Measurements from ENCODE around the gene PFKFB1. TPM values are rescaled to one million over a fixed set of nuclear protein-coding genes. Genes with fewer than 3 reads are reported as not detected.

Gene PFKFB1
- total RNA-seq, 1 experiment from 2014 or later: 0.55 TPM

- H3K56ac ChIP-seq (ENCODE audit: insufficient read length, low read depth, low read length): no peak within 1 kb of the TSS
- H3K23ac ChIP-seq (ENCODE audit: insufficient read length, low read depth, low read length): no peak within 1 kb of the TSS
- no peaks in the 10 kb centered on the region for H3K79me1 ChIP-seq (ENCODE audit: insufficient read depth, low read depth, low read length, poor library complexity, severe bottlenecking)
- Mint-ChIP-seq H3K27ac (peak within 1 kb of the TSS in 1 of 3 experiments; percentile 3; a peak in 1 of 7 replicates), H3K4me1 (peaks cover 11% of the 10 kb centered on the region in 2 experiments; a peak in 3 of 4 replicates), H3K4me3 (no peak within 1 kb of the TSS), H3K27me3 (ENCODE audit: low read depth) (no peaks in the 10 kb centered on the region; the same call in 1 of the 2 replicates), H3K9me3 (peaks cover 59 to 70% of the 10 kb centered on the region in 2 experiments), H3K36me3 (ENCODE audit: insufficient read depth in 1 of 3, low read depth in 3 of 3) (no peaks in the 10 kb centered on the region; a peak in 1 of 7 replicates)
- no peak within 1 kb of the TSS for H3K4ac ChIP-seq (ENCODE audit: low read depth, low read length)
- no peaks in the 10 kb centered on the region for H3K23me2 ChIP-seq (ENCODE audit: insufficient read length, low read depth, low read length, poor library complexity, severe bottlenecking)
- no peaks in the 10 kb centered on the region for H4K20me1 ChIP-seq (ENCODE audit: control insufficient read depth, insufficient read depth, insufficient read length)
- H3K4me1 ChIP-seq (ENCODE audit: insufficient read depth, low read length): no peaks in the 10 kb centered on the region
- H3K9ac ChIP-seq (ENCODE audit: extremely low read depth, insufficient read length, low read length): no peak within 1 kb of the TSS
- no peak within 1 kb of the TSS for H3K18ac ChIP-seq (ENCODE audit: insufficient read length, low read depth, low read length)
- no peak within 1 kb of the TSS for H3T11ph ChIP-seq (ENCODE audit: low read length)
- no peak within 1 kb of the TSS for H2AK5ac ChIP-seq (ENCODE audit: insufficient read length, low read length)
- no peak for TF ChIP-seq CTCF (conservative IDR thresholded peaks at IDR 0.05)
- no peak within 1 kb of the TSS for H3K14ac ChIP-seq (ENCODE audit: insufficient read depth, low read length)
- H2BK5ac ChIP-seq (ENCODE audit: insufficient read length, low read length): no peak within 1 kb of the TSS
- no peaks in the 10 kb centered on the region for H3K79me2 ChIP-seq (ENCODE audit: insufficient read depth, low read length)
- no peak within 1 kb of the TSS for H3K27ac ChIP-seq (ENCODE audit: insufficient read length, low read depth, low read length)
- H3K4me2 ChIP-seq (ENCODE audit: insufficient read depth, insufficient read length, low read length): no peak within 1 kb of the TSS
- WGBS (ENCODE audit: extremely low coverage, insufficient read length, low lambda C conversion rate): no CpG with 5 or more reads among the region's 7 CpGs
- no peak within 1 kb of the TSS for H4K91ac ChIP-seq (ENCODE audit: insufficient read length, low read depth, low read length)
- no peak for DNase-seq
- H3K27me3 ChIP-seq (ENCODE audit: insufficient read depth, low read length): no peaks in the 10 kb centered on the region
- no peak within 1 kb of the TSS for H2BK12ac ChIP-seq (ENCODE audit: insufficient read length, low read depth, low read length)
- no peak within 1 kb of the TSS for H2AFZ ChIP-seq (ENCODE audit: low read length)
- H2BK20ac ChIP-seq (ENCODE audit: low read depth, low read length, poor library complexity, severe bottlenecking): no peak within 1 kb of the TSS
- H4K5ac ChIP-seq (ENCODE audit: insufficient read length, low read depth, low read length): no peak within 1 kb of the TSS
- no peak within 1 kb of the TSS for H2BK15ac ChIP-seq (ENCODE audit: low read depth, low read length)
- no peak within 1 kb of the TSS for H4K8ac ChIP-seq (replicated peaks; ENCODE audit: insufficient read length, low read depth, low read length)
- peaks cover 26% of the 10 kb centered on the region for H3K9me3 ChIP-seq (ENCODE audit: control insufficient read depth, low read depth, low read length)
- H2BK120ac ChIP-seq (ENCODE audit: low read depth, low read length, poor library complexity, severe bottlenecking): no peak within 1 kb of the TSS
Measured at GRCh38 chrX:55030271-55031205, 36.5 kb upstream of the PFKFB1 start, which contains the start of gene ALAS2. Gene ALAS2 (minus strand): TSS chrX:55030977. CDS start chrX:55026000, 4,977 bp downstream.

Data from H9 (cell line).